ENCODE data around the gene CCDC9B.

CCDC9B gene

DNA sequence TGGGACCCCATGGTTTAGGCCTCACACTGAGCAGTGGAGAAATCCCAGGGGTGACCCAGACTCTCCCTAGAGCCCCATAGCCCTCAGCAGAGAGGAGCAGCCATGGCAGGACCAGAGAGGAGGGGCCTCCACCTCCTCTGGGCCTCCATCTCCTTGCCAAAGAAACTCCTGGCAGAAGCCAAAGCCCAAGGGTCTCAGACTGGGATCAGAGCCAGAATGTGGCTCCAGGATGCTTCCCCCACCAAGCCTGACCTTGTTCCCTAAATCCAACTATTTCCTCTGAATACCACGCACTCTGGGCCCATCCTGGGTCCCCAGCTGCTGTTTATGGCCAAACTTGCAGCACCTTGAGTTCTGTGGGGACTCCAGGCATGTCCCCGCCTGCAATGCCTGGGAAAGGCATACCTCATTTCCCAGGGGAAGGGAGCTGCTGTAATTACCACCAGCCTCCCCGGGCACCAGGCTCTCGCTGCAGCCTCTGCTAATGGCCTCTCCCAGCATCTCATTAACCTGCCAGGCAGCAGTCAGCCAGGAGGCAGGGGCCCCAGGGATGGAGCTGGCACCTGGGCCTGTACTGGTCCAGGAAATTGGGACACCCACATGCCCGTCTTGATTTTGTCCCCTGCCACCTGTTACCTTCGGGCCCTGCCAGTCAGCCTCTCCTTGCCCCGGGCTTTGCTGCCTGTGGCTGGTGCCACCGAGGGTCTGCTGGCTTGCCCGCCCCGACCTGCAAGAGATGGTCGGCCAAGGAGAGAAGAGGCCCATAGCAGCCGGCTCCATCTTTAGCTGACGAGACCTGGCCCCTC lies 4.6 kb downstream of the CCDC9B start:
- TF ChIP-seq ZNF8 (CRISPR knock-in tag; IDR thresholded peaks at IDR 0.05) (no peak), TSHZ2 (CRISPR knock-in tag; IDR thresholded peaks at IDR 0.05) (no peak), TOX (CRISPR knock-in tag; IDR thresholded peaks at IDR 0.05; ENCODE audit: borderline replicate concordance) (no peak), TCF4 (CRISPR knock-in tag; IDR thresholded peaks at IDR 0.05; ENCODE audit: borderline replicate concordance) (no peak)
- TF ChIP-seq, protein P1, sequence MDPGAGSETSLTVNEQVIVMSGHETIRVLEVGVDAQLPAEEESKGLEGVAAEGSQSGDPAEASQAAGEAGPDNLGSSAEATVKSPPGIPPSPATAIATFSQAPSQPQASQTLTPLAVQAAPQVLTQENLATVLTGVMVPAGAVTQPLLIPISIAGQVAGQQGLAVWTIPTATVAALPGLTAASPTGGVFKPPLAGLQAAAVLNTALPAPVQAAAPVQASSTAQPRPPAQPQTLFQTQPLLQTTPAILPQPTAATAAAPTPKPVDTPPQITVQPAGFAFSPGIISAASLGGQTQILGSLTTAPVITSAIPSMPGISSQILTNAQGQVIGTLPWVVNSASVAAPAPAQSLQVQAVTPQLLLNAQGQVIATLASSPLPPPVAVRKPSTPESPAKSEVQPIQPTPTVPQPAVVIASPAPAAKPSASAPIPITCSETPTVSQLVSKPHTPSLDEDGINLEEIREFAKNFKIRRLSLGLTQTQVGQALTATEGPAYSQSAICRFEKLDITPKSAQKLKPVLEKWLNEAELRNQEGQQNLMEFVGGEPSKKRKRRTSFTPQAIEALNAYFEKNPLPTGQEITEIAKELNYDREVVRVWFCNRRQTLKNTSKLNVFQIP (CRISPR knock-in tag; IDR thresholded peaks at IDR 0.05; ENCODE audit: borderline replicate concordance, low read depth): no peak

DNA sequence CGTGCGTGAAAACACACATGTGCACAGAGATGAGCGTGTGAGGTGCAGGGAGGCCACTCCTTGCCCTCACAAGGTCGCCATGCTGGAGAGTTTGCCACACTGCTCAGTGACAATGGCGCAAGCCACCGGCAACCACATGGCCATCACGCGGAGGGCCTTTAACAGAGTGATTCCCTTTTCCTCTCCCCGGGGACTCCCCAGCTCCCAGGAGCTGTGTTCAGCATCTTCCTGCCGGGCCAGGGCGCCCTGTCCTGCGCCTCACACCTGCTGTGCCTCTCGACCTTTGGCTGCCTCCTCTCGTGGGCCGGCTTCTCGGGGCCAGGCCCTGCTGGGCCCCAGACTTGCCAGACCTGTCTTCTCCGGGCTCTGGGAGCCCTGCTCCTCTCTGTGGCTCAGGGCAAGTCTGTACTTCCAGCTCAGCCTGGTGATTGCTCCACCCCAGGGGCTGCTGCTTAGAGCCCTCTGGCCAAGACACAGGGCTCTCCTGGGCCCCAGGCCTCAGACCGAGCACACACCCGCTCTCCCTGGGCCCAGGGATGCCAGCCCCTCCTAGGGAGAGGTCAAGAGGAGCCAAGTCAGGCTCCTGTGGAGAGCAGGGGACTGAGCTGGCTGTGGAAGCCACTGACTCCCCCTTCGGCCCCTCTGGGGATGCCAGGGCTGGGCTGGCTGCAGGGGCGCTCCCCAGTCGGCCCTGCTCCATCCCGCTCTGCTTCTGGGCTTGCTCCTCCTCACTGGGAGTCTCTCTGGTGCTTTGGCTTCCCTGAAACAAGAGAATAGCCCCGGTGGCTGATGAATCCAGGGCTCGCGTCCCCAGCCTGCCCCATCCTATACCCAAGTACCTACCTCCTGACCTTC lies 5.6 kb downstream of the CCDC9B start:
- TF ChIP-seq TOX (CRISPR knock-in tag; IDR thresholded peaks at IDR 0.05; ENCODE audit: borderline replicate concordance) (no peak), CREB5 (CRISPR knock-in tag; IDR thresholded peaks at IDR 0.05; ENCODE audit: low read depth) (no peak), ARNTL (CRISPR knock-in tag; IDR thresholded peaks at IDR 0.05; ENCODE audit: borderline replicate concordance, low read depth) (no peak), ZFP30 (CRISPR knock-in tag; IDR thresholded peaks at IDR 0.05) (no peak), TSHZ2 (CRISPR knock-in tag; IDR thresholded peaks at IDR 0.05) (no peak)

More for the DNA sequence above, 4.6 kb downstream of the CCDC9B start:
- ATAC-seq: no peak

DNA sequence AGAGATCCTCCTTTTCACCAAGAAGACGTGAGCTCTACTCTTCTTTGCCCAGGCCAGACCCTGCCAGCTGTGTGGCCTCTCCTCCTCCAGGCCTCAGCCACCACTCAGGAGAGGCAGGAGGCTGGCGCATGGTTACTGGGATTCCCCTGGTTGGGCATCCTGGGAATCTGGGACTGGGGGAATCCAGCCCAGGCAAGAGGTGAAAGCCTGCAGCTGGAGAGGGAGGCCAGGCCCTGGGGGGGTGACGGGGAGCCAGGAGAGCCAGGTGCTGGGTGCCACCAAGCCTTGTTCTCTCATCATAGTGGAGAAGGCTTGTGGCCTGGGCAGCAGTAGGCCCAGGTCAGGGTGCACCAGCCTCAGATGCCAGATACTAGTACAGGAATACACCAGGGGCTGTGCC lies 6.2 kb downstream of the CCDC9B start:
- ATAC-seq: no peak
- TF ChIP-seq TOX (CRISPR knock-in tag; IDR thresholded peaks at IDR 0.05; ENCODE audit: borderline replicate concordance): no peak
- TF ChIP-seq OSR1 (CRISPR knock-in tag; IDR thresholded peaks at IDR 0.05): no peak
- TF ChIP-seq CREB5 (CRISPR knock-in tag; IDR thresholded peaks at IDR 0.05; ENCODE audit: low read depth): no peak
- no peak for TF ChIP-seq BACH2 (CRISPR knock-in tag; IDR thresholded peaks at IDR 0.05; ENCODE audit: borderline replicate concordance)
- TF ChIP-seq ZNF565 (CRISPR knock-in tag; conservative IDR thresholded peaks at IDR 0.05; ENCODE audit: low read depth): no peak
- no peak for TF ChIP-seq CSRNP3 (CRISPR knock-in tag; IDR thresholded peaks at IDR 0.05)
- TF ChIP-seq PPARA (CRISPR knock-in tag; IDR thresholded peaks at IDR 0.05; ENCODE audit: borderline replicate concordance): no peak
- no peak for TF ChIP-seq CSDC2 (CRISPR knock-in tag; IDR thresholded peaks at IDR 0.05)
- TF ChIP-seq PATZ1 (CRISPR knock-in tag; IDR thresholded peaks at IDR 0.05; ENCODE audit: borderline replicate concordance): no peak
- no peak for TF ChIP-seq SNAI2 (CRISPR knock-in tag; IDR thresholded peaks at IDR 0.05)
- TF ChIP-seq, protein P1 (CRISPR knock-in tag; IDR thresholded peaks at IDR 0.05; ENCODE audit: borderline replicate concordance, low read depth): no peak
- TF ChIP-seq TCF4 (CRISPR knock-in tag; IDR thresholded peaks at IDR 0.05; ENCODE audit: borderline replicate concordance): no peak

More for the DNA sequence above, 5.6 kb downstream of the CCDC9B start:
- no peak for ATAC-seq

All from SK-N-SH treated with all-trans-retinoic acid at 6 μM for 48 hours (cell line).